Activated CD8-positive, alpha-beta T cell treated with anti-CD3 and anti-CD28 coated beads, Interleukin-2, amount 10 ng/mL, durations not matched to agents 7 days and 5 days (primary cell): ENCODE measurements around the gene ADAMTS10. TPM values are rescaled to one million over a fixed set of nuclear protein-coding genes. Genes with fewer than 3 reads are reported as not detected.
A peak's percentile ranks its signal among the peaks of the same experiment; 100 is the strongest.
"Not testable (repeated sequence)": the region's sequence is repeated elsewhere in the genome, so short reads cannot be mapped to it uniquely, and the experiment has no call there.

ENCODE experiments used
- ATAC-seq: fragments of 150-1000 bp; cut with Tn5 transposase; one replicate; pipeline ENCODE4 v1.10.0; 2021; ENCODE audit warnings: moderate library complexity
- CTCF ChIA-PET: fragments of 350-600 bp; sonication (Branson Sonifier 250); formaldehyde crosslinking; loops from one replicate; lab custom pipeline; 2021; ENCODE audit warnings: antibody characterized with exemption; lab: Charles Lee
- POLR2A ChIA-PET: fragments of 350-600 bp; sonication (Branson Sonifier 250); formaldehyde crosslinking; loops from one replicate; lab custom pipeline; 2021; ENCODE audit warnings: antibody characterized with exemption; lab: Charles Lee
- DNase-seq: peaks from one replicate; pipeline ENCODE4 v3.0.0-alpha.2; 2020
- H3K27ac Mint-ChIP-seq: one replicate; pipeline ENCODE4 v1.8.0; 2021; ENCODE audit warnings: mild to moderate bottlenecking, mixed read lengths
- H3K27me3 Mint-ChIP-seq: one replicate; pipeline ENCODE4 v1.8.0; 2021; ENCODE audit warnings: low read depth, mixed read lengths
- H3K36me3 Mint-ChIP-seq: one replicate; pipeline ENCODE4 v1.8.0; 2021; ENCODE audit warnings: low read depth, mixed read lengths
- H3K4me1 Mint-ChIP-seq: one replicate; pipeline ENCODE4 v1.8.0; 2021; ENCODE audit warnings: low read depth, mixed read lengths
- H3K4me3 Mint-ChIP-seq: one replicate; pipeline ENCODE4 v1.8.0; 2021; ENCODE audit warnings: mild to moderate bottlenecking, mixed read lengths
- H3K9me3 Mint-ChIP-seq: one replicate; pipeline ENCODE4 v1.8.0; 2022; ENCODE audit warnings: mixed read lengths; ENCODE audit not compliant: insufficient read depth
- total RNA-seq, 2 experiments: library from RNA; stranded (reverse); gene quantifications; one replicate each; pipeline ENCODE4 v1.2.3, GENCODE V29; 2021

The ADAMTS10 gene
- total RNA-seq, 2 experiments from 2014 or later: 3.6 to 4.9 TPM

DNA sequence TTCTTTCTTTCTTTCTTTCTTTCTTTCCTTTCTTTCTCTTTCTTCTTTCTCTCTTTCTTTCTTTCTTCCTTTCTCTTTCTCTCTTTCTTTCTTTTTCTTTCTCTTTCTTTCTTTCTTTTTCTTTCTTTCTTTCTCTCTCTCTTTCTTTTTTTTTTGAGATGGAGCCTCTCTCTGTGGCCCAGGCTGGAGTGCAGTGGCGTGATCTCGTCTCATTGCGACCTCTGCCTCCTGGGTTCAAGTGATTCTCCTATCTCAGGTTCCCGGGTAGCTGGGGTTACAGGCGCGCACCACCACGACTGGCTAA, 35.9 kb downstream of the ADAMTS10 start:
- Mint-ChIP-seq H3K4me1 (peaks cover 75% of the 10 kb centered on the region), H3K36me3 (peaks cover 61% of the 10 kb centered on the region)
- not testable (repeated sequence) for ATAC-seq

DNA sequence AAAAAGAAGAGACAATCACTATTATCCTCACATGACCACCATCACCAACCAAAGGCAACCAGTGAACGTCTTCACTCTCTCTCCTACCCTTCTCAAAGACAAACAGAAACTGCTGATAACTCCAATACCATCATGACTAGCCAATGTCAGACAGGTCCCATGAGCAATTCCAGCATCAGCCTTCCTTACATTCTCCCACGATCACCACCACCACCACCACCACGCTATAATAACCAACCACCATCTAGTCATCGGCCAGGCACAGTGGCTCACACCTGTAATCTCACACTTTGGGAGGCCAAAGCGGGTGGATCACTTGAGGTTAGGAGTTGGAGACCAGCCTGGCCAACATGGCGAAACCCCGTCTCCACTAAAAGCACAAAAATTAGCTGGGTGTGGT, 37.2 kb downstream of the ADAMTS10 start:
- peaks cover 72% of the 10 kb centered on the region for H3K36me3 Mint-ChIP-seq
- peak overlapping the region; percentile 89 for H3K4me3 Mint-ChIP-seq
- no peaks in the 10 kb centered on the region for H3K27me3 Mint-ChIP-seq
- no peaks in the 10 kb centered on the region for H3K9me3 Mint-ChIP-seq
- CTCF ChIA-PET: no interaction called here
- H3K27ac Mint-ChIP-seq: peak overlapping the region; percentile 83
- DNase-seq: no peak
- ATAC-seq: no peak
- H3K4me1 Mint-ChIP-seq: peaks cover 78% of the 10 kb centered on the region
- POLR2A ChIA-PET: no interaction called here

More for the DNA sequence above, 35.9 kb downstream of the ADAMTS10 start:
- DNase-seq, CTCF ChIA-PET, H3K27me3 Mint-ChIP-seq, H3K9me3 Mint-ChIP-seq: not testable (repeated sequence)
- Mint-ChIP-seq H3K4me3 (peak overlapping the region; percentile 89), H3K27ac (peak overlapping the region; percentile 83)
- POLR2A ChIA-PET: interaction anchor here (6.8 kb wide), 1 partner anchor 60 kb away, joined by 45 read pairs; the partner anchor contains the start of gene ZNF414

GRCh38 chr19:8571006-8571411, 39.5 kb downstream of the ADAMTS10 start:
- peak overlapping the region; percentile 65 for H3K4me3 Mint-ChIP-seq
- peaks cover 77% of the 10 kb centered on the region for H3K36me3 Mint-ChIP-seq
- ChIA-PET POLR2A (interaction anchor here (0.6 to 3.4 kb wide), 6 partner anchors 9 to 737 kb away, joined by 3 to 50 read pairs (median 3); partner anchors contain the start of genes HNRNPM and ZNF414), CTCF (interaction anchor here (0.6 to 7.2 kb wide), 10 partner anchors 9 to 372 kb away, joined by 3 to 158 read pairs (median 4); partner anchors contain the start of genes HNRNPM, MYO1F and ZNF414)
- H3K27ac Mint-ChIP-seq: peak overlapping the region; percentile 95
- ATAC-seq: peak; percentile 62
- no peaks in the 10 kb centered on the region for H3K27me3 Mint-ChIP-seq
- H3K9me3 Mint-ChIP-seq: no peaks in the 10 kb centered on the region
- DNase-seq: peak; percentile 83
- H3K4me1 Mint-ChIP-seq: peaks cover 87% of the 10 kb centered on the region

GRCh38 chr19:8569066-8569771, 41.3 kb downstream of the ADAMTS10 start:
- peak overlapping the region; percentile 95 for H3K27ac Mint-ChIP-seq
- H3K4me1 Mint-ChIP-seq: peaks cover 84% of the 10 kb centered on the region
- H3K9me3 Mint-ChIP-seq: no peaks in the 10 kb centered on the region
- peak overlapping the region; percentile 65 for H3K4me3 Mint-ChIP-seq
- CTCF ChIA-PET: interaction anchor here (0.7 to 7.2 kb wide), 7 partner anchors 11 to 82 kb away, joined by 3 to 158 read pairs (median 6); partner anchors contain the start of genes MYO1F and ZNF414
- peak; percentile 86 for ATAC-seq
- POLR2A ChIA-PET: interaction anchor here (0.6 to 3.4 kb wide), 6 partner anchors 9 to 125 kb away, joined by 3 to 50 read pairs (median 4); partner anchors contain the start of genes HNRNPM, MYO1F and ZNF414
- H3K27me3 Mint-ChIP-seq: no peaks in the 10 kb centered on the region
- DNase-seq: peak; percentile 91
- H3K36me3 Mint-ChIP-seq: peaks cover 69% of the 10 kb centered on the region

DNA sequence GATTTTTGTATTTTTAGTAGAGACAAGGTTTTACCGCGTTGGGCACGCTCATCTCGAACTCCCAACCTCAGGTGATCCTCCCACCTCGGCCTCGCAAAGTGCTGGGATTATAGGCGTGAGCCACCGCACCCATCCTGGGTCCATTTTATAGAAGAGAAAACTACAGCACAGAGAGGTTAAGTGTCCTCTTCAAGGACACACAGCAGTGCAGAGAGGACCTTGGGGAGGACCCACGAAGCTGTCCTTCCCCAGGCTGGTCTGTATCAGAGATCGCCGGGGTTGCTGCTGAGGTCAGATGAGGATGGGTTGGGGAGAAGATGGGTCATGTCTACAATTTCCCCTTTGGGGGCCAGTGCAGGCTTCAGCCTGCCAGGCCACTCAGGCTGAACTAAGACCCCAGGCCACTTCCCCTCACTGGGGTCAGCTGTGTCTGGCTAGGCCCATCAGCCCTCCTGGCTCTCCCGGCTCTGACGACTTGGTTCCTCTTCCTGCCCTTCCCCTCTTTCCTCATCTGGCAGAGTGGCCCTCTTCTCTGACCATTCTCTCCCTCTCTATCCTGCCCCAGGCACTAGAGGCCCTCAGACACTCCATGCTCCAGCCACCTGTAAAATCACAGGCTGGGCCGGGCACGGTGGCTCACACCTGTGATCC, 42.9 kb downstream of the ADAMTS10 start:
- no peak overlapping the region for H3K4me3 Mint-ChIP-seq
- H3K36me3 Mint-ChIP-seq: peaks cover 60% of the 10 kb centered on the region
- no peak for ATAC-seq
- H3K27ac Mint-ChIP-seq: peak overlapping the region; percentile 55
- peaks cover 71% of the 10 kb centered on the region for H3K4me1 Mint-ChIP-seq
- ChIA-PET POLR2A (no interaction called here), CTCF (interaction anchor here (7.2 kb wide), 1 partner anchor 13 kb away, joined by 158 read pairs; the partner anchor contains the start of gene MYO1F)
- no peaks in the 10 kb centered on the region for H3K27me3 Mint-ChIP-seq
- no peak for DNase-seq
- no peaks in the 10 kb centered on the region for H3K9me3 Mint-ChIP-seq

DNA sequence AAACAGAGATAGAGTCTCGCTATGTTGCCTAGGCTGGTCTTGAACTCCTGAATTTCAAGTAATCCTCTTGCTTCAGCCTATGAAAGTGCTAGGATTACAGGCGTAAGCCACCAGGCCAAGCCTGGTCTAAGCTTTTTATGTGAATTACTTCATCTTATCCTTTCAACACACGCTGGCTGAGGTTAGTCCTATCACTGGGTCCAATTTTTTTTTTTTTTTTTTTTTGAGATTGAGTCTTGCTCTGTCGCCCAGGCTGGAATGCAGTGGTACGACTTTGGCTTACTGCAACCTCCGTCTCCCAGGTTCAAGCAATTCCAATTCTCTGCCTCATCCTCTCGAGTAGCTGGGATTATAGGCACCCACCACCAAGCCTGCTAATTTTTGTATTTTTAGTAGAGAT, 43.7 kb downstream of the ADAMTS10 start:
- DNase-seq: no peak
- Mint-ChIP-seq H3K36me3 (peaks cover 52% of the 10 kb centered on the region), H3K4me3 (no peak overlapping the region), H3K27ac (no peak overlapping the region), H3K9me3 (no peaks in the 10 kb centered on the region), H3K27me3 (no peaks in the 10 kb centered on the region), H3K4me1 (peaks cover 67% of the 10 kb centered on the region)
- POLR2A ChIA-PET: interaction anchor here (1.3 kb wide), 1 partner anchor 52 kb away, joined by 5 read pairs; no protein-coding TSS in a partner anchor
- CTCF ChIA-PET: interaction anchor here (7.2 kb wide), 1 partner anchor 13 kb away, joined by 158 read pairs; the partner anchor contains the start of gene MYO1F
- ATAC-seq: no peak

- H3K27me3 Mint-ChIP-seq, H3K27ac Mint-ChIP-seq, ATAC-seq, H3K4me3 Mint-ChIP-seq, DNase-seq, H3K9me3 Mint-ChIP-seq: not testable (repeated sequence)
- peaks cover 45% of the 10 kb centered on the region for H3K36me3 Mint-ChIP-seq
- POLR2A ChIA-PET: interaction anchor here (0.9 kb wide), 1 partner anchor 12 kb away, joined by 3 read pairs; the partner anchor contains the start of gene MYO1F
- peaks cover 58% of the 10 kb centered on the region for H3K4me1 Mint-ChIP-seq
- CTCF ChIA-PET: interaction anchor here (7.2 kb wide), 1 partner anchor 15 kb away, joined by 158 read pairs; the partner anchor contains the start of gene MYO1F
Observed at GRCh38 chr19:8564866-8565265, 45.6 kb downstream of the ADAMTS10 start.

DNA sequence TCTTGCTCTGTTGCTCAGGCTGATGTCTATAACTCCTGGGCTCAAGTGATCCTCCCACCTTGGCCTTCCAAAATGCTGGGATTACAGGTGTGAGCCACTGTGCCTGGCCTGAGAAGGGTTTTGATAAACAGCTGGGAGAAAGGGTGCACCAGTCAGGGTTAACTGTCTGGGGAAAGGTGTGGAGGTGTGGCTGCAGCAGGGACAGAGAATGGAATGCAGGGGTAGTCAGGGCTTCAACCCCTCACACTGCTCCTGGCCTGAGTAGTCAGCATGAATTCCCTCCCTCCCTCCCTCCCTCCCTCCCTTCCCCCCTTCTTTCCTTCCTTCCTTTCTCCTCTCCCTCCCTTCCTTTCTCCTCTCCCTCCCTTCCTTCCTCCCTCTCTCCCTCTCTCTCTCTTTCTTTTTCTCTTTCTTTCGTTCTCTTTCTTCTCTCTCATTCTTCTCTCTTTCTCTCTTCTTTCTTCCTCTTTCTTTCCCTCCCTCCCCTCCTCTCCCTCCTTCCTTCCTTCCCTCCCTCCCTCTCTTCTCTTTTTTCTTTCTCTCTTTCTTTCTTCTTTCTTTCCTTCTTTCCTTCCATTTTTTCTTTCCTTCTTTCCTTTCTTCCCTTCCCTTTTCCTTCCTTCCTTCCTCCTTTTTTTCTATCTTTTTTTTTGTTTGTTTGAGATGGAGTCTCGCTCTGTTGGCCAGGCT, 49.3 kb downstream of the ADAMTS10 start:
- ChIA-PET CTCF (interaction anchor here (1.1 kb wide), 1 partner anchor 17 kb away, joined by 5 read pairs; no protein-coding TSS in a partner anchor), POLR2A (no interaction called here)
- Mint-ChIP-seq H3K27me3 (no peaks in the 10 kb centered on the region), H3K36me3 (peaks cover 37% of the 10 kb centered on the region), H3K27ac (no peak overlapping the region), H3K4me1 (peaks cover 45% of the 10 kb centered on the region), H3K9me3 (no peaks in the 10 kb centered on the region), H3K4me3 (no peak overlapping the region)
- no peak for ATAC-seq
- no peak for DNase-seq

DNA sequence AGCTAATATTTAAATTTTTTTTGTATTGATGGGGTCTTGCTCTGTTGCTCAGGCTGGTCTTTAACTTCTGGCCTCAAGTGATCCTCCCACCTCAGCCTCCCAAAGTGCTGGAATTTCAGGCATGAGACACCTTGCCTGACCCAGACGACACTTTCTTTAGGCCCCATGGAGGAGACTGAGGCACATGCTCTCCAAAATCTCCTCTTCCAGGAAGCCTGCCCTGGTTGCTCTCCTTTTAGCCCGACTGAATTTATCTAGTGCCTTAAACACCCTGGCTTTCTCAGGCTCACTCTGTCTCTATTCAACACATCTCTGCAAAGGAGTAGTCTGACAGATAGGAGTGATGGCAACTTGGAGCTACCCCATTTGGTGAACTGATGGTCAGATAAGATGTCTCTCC, 52.2 kb downstream of the ADAMTS10 start:
- DNase-seq (no peak), ATAC-seq (no peak)
- Mint-ChIP-seq H3K36me3 (peaks cover 42% of the 10 kb centered on the region), H3K4me3 (no peak overlapping the region), H3K9me3 (no peaks in the 10 kb centered on the region), H3K4me1 (peaks cover 32% of the 10 kb centered on the region), H3K27ac (peak overlapping the region; percentile 67), H3K27me3 (no peaks in the 10 kb centered on the region)
- CTCF ChIA-PET: interaction anchor here (0.9 to 3.1 kb wide), 3 partner anchors 11 to 22 kb away, joined by 3 to 23 read pairs (median 7); partner anchors contain the start of gene MYO1F
- POLR2A ChIA-PET: interaction anchor here (0.7 to 1.0 kb wide), 2 partner anchors 40 to 63 kb away, joined by 3 read pairs; no protein-coding TSS in a partner anchor

DNA sequence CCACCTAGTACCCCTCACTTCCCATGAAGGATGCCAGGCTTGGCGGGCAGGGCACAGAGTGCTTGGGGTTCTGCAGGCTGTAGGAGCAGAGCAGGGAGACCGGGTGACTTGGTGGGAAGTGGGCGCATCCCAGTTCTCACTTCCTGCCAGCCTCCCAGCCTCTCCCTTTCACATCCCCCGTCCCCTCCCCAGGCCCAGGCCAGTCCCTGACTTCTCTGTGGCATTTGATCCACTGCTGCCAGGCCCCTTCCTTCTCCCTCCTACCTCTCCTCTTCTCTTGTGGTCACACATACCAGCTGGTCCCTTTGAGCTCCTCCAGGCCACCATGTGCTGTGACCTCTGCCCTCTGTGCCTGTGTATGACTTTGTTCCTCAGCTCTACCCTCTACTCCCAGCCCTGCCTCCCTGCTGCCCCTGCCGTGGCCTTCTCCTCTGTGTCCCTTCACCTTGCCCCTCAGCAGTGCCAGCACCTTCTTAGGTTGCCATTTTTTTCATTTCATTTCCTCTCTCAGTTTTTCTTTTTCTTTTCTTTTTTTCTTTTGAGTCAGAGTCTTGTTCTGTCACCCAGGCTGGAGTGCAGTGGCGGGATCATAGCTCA, 52.8 kb downstream of the ADAMTS10 start:
- Mint-ChIP-seq H3K27ac (peak overlapping the region; percentile 77), H3K4me1 (peaks cover 35% of the 10 kb centered on the region), H3K27me3 (no peaks in the 10 kb centered on the region), H3K9me3 (no peaks in the 10 kb centered on the region), H3K4me3 (no peak overlapping the region), H3K36me3 (peaks cover 46% of the 10 kb centered on the region)
- no peak for ATAC-seq
- CTCF ChIA-PET: interaction anchor here (0.9 to 3.1 kb wide), 3 partner anchors 11 to 23 kb away, joined by 3 to 23 read pairs (median 7); partner anchors contain the start of gene MYO1F
- DNase-seq: no peak
- POLR2A ChIA-PET: interaction anchor here (1.0 kb wide), 1 partner anchor 40 kb away, joined by 3 read pairs; no protein-coding TSS in a partner anchor
